Sigmoid colon (tissue), 7 donors: Measurements from ENCODE around the gene OAS3. TPM values are rescaled to one million over a fixed set of nuclear protein-coding genes. Genes with fewer than 3 reads are reported as not detected.

ENCODE experiments used
- DNase-seq: peaks from one replicate; pipeline ENCODE4 v3.0.0-alpha.2; 2019
- H3K27ac ChIP-seq, 4 donors: fragments of 200-600 bp; sonication (generic); one replicate each; pipeline ENCODE4 v1.5.1; 2016 to 2019; ENCODE audit warnings: mild to moderate bottlenecking in 1 of 4
- H3K27me3 ChIP-seq, 3 donors: fragments of 200-600 bp; sonication (generic); one replicate each; pipeline ENCODE4 v1.5.1; 2019; ENCODE audit warnings: mild to moderate bottlenecking in 1 of 3
- H3K36me3 ChIP-seq, 4 donors: fragments of 200-600 bp; sonication (generic); one replicate each; pipeline ENCODE4 v1.5.1; 2016 to 2019
- H3K4me1 ChIP-seq, 4 donors: fragments of 200-600 bp; sonication (generic); one replicate each; pipeline ENCODE4 v1.5.1; 2017 to 2019
- H3K4me3 ChIP-seq, 4 donors: fragments of 200-600 bp; sonication (generic); one replicate each; pipeline ENCODE4 v1.5.1; 2017 to 2019; ENCODE audit warnings: mild to moderate bottlenecking in 2 of 4, moderate library complexity in 1 of 4
- H3K9me3 ChIP-seq, 4 donors: fragments of 200-600 bp in 3 of 4; sonication (generic) in 3 of 4; one replicate each; pipeline versions ENCODE4 v1.5.1 to v1.6.1; 2013 to 2019
- CTCF ChIP-seq, 4 experiments: fragments of 450-650 bp in 3 of 4; fragments of 200-600 bp in 1 of 4; IDR thresholded peaks; one replicate each; pipeline ENCODE4 v1.5.1; 2016 to 2019; ENCODE audit warnings: antibody characterized with exemption in 4 of 4, mild to moderate bottlenecking in 3 of 4, moderate library complexity in 2 of 4
- EP300 ChIP-seq, 4 donors: sonication (generic); formaldehyde crosslinking; IDR thresholded peaks; one replicate each; pipeline ENCODE4 v1.6.1; 2017; ENCODE audit warnings: antibody characterized with exemption in 4 of 4
- POLR2A ChIP-seq, 2 donors: fragments of 450-650 bp; IDR thresholded peaks; one replicate each; pipeline ENCODE4 v1.6.1; 2016; ENCODE audit warnings: antibody characterized with exemption in 2 of 2, mild to moderate bottlenecking in 2 of 2, moderate library complexity in 2 of 2
- POLR2AphosphoS5 ChIP-seq, 4 donors: sonication (generic); formaldehyde crosslinking; IDR thresholded peaks; one replicate each; pipeline ENCODE4 v1.6.1; 2017; ENCODE audit warnings: antibody characterized with exemption in 4 of 4
- WGBS, 2 donors: extraction: QIAGEN DNeasy Blood & Tissue Kit; methylation state at CpG; one replicate each; pipeline ENCODE4 v1.1.7; 2013; 5-methylcytosine and 5-hydroxymethylcytosine counted together
- intact Hi-C: fragments of 100-400 bp; cut with DNase I; formaldehyde crosslinking; loops from one replicate; pipeline ENCODE4 v1.15.1; 2023
- polyA plus RNA-seq, 3 donors: library from polyadenylated mRNA; stranded (reverse); fragments of 200-250 nt; gene quantifications; one replicate each; pipeline ENCODE4 v1.2.3, GENCODE V29; 2013
- total RNA-seq, 4 donors: library from RNA; depleted of rRNA; stranded (reverse); fragments of >200 nt; gene quantifications; one replicate each; pipeline ENCODE4 v1.1.0, GENCODE V29; 2016
- donor health status: healthy with polysubstance abuse.
- donor health status: Bipolar disorder and iron deficiency.
- donor health status: healthy.

Gene OAS3
- total and polyA plus RNA-seq, 7 donors: 1.8 to 37.0 (median 6.1) TPM

GRCh38 chr12:113010701-113011100 lies 72.4 kb downstream of the OAS3 start:
- H3K36me3 ChIP-seq: peaks cover 0 to 5% (median 0%) of the 10 kb centered on the region in 4 donors

GRCh38 chr12:113014565-113014964 lies 76.3 kb downstream of the OAS3 start:
- DNase-seq: no peak
- H3K4me3 ChIP-seq: no peak overlapping the region
- intact Hi-C loops: no loop called here

More at GRCh38 chr12:113010701-113011100, 72.4 kb downstream of the OAS3 start:
- 86% methylated on average over 2 of the region's 2 CpGs for WGBS, 2 donors
- no peak overlapping the region for H3K4me3 ChIP-seq
- no peak overlapping the region for H3K27ac ChIP-seq
- DNase-seq: no peak
- intact Hi-C loops: no loop called here
- H3K4me1 ChIP-seq: no peaks in the 10 kb centered on the region
- TF ChIP-seq POLR2A (IDR thresholded peaks at IDR 0.05): no peak
- no peak for TF ChIP-seq CTCF (IDR thresholded peaks at IDR 0.05)
- TF ChIP-seq EP300 (IDR thresholded peaks at IDR 0.05): no peak
- no peak for TF ChIP-seq POLR2AphosphoS5 (IDR thresholded peaks at IDR 0.05)
- peaks cover 0 to 3% (median 0%) of the 10 kb centered on the region in 3 donors for H3K27me3 ChIP-seq
- H3K9me3 ChIP-seq: peaks cover 0 to 5% (median 0%) of the 10 kb centered on the region in 4 donors

GRCh38 chr12:113016796-113017195 lies 78.5 kb downstream of the OAS3 start:
- no peak overlapping the region for H3K27ac ChIP-seq
- H3K4me3 ChIP-seq: no peak overlapping the region
- DNase-seq: no peak
- WGBS, 2 donors: 50 to 75% methylated on average over 5 of the region's 5 CpGs
- no peak for TF ChIP-seq POLR2A (IDR thresholded peaks at IDR 0.05)
- TF ChIP-seq EP300 (IDR thresholded peaks at IDR 0.05): no peak
- TF ChIP-seq POLR2AphosphoS5 (IDR thresholded peaks at IDR 0.05): no peak
- no peak for TF ChIP-seq CTCF (IDR thresholded peaks at IDR 0.05)
- H3K4me1 ChIP-seq: no peaks in the 10 kb centered on the region
- H3K9me3 ChIP-seq: no peaks in the 10 kb centered on the region
- H3K36me3 ChIP-seq: no peaks in the 10 kb centered on the region
- intact Hi-C loops: no loop called here
- peaks cover 0 to 3% (median 0%) of the 10 kb centered on the region in 3 donors for H3K27me3 ChIP-seq

More at GRCh38 chr12:113014565-113014964, 76.3 kb downstream of the OAS3 start:
- Histone ChIP-seq H3K4me1 (no peaks in the 10 kb centered on the region), H3K36me3 (no peaks in the 10 kb centered on the region), H3K9me3 (peaks cover 0 to 5% (median 0%) of the 10 kb centered on the region in 4 donors), H3K27me3 (peaks cover 0 to 3% (median 0%) of the 10 kb centered on the region in 3 donors), H3K27ac (no peak overlapping the region)
- WGBS, 2 donors: 68 to 74% methylated on average over 9 of the region's 9 CpGs
- TF ChIP-seq CTCF (IDR thresholded peaks at IDR 0.05) (no peak), EP300 (IDR thresholded peaks at IDR 0.05) (no peak), POLR2AphosphoS5 (IDR thresholded peaks at IDR 0.05) (no peak), POLR2A (IDR thresholded peaks at IDR 0.05) (no peak)

- H3K27ac ChIP-seq: no peak overlapping the region
- TF ChIP-seq CTCF (IDR thresholded peaks at IDR 0.05) (no peak), POLR2AphosphoS5 (IDR thresholded peaks at IDR 0.05) (no peak), POLR2A (IDR thresholded peaks at IDR 0.05) (no peak), EP300 (IDR thresholded peaks at IDR 0.05) (no peak)
- H3K4me1 ChIP-seq: no peaks in the 10 kb centered on the region
- intact Hi-C loops: no loop called here
- no peak overlapping the region for H3K4me3 ChIP-seq
- no peaks in the 10 kb centered on the region for H3K36me3 ChIP-seq
- DNase-seq: no peak
- no peaks in the 10 kb centered on the region for H3K9me3 ChIP-seq
- H3K27me3 ChIP-seq: peaks cover 0 to 3% (median 0%) of the 10 kb centered on the region in 3 donors
- 24 to 70% methylated on average over 4 of the region's 4 CpGs for WGBS, 2 donors
Observed at GRCh38 chr12:113019025-113019424, 80.8 kb downstream of the OAS3 start.

- intact Hi-C loops: no loop called here
- WGBS, 2 donors: 85 to 89% methylated on average over 1 of the region's 1 CpG
Observed at GRCh38 chr12:113021500-113021899, 83.2 kb downstream of the OAS3 start.

More at GRCh38 chr12:113021500-113021899, 83.2 kb downstream of the OAS3 start:
- Histone ChIP-seq H3K27me3 (no peaks in the 10 kb centered on the region), H3K36me3 (no peaks in the 10 kb centered on the region), H3K9me3 (no peaks in the 10 kb centered on the region), H3K27ac (no peak overlapping the region), H3K4me3 (no peak overlapping the region), H3K4me1 (no peaks in the 10 kb centered on the region)
- no peak for TF ChIP-seq CTCF (IDR thresholded peaks at IDR 0.05)
- no peak for TF ChIP-seq POLR2AphosphoS5 (IDR thresholded peaks at IDR 0.05)
- no peak for TF ChIP-seq POLR2A (IDR thresholded peaks at IDR 0.05)
- TF ChIP-seq EP300 (IDR thresholded peaks at IDR 0.05): no peak
- no peak for DNase-seq
